HG02759 (cell line): ENCODE data around the gene TNS1.
"Not testable (repeated sequence)": the region's sequence is repeated elsewhere in the genome, so short reads cannot be mapped to it uniquely, and the experiment has no call there.

ENCODE experiments used
- ATAC-seq: cut with Tn5 transposase; IDR thresholded peaks from one replicate; pipeline ENCODE4 v1.9.1; 2021; ENCODE audit warnings: mild to moderate bottlenecking, moderate library complexity; ENCODE audit not compliant: unreplicated experiment

TNS1 gene

DNA sequence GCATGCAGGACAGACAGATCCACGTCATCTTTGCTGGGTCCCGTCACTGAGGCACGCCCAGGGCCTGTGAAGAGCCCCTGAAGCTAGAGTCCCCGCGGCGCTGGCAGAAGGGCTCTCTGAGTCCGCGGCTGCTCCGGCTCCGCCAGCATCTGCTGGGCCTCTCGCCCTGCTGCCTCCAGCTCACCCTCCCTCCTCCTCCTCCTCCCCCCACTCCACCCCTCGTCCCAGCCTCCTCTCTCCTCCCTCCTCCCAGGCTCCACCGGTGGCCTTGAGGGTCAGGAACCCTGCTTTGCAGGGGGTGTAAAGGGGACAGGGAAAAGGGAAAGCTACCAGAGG, at the start of gene TNS1:
Gene TNS1 (minus strand): TSS at position 151 of the 336 bp plus-strand sequence. CDS start 123 bp downstream, at position 28.
- ATAC-seq: no peak

- ATAC-seq: no peak
Observed at GRCh38 chr2:218051903-218052302, 49.1 kb upstream of the TNS1 start.

DNA sequence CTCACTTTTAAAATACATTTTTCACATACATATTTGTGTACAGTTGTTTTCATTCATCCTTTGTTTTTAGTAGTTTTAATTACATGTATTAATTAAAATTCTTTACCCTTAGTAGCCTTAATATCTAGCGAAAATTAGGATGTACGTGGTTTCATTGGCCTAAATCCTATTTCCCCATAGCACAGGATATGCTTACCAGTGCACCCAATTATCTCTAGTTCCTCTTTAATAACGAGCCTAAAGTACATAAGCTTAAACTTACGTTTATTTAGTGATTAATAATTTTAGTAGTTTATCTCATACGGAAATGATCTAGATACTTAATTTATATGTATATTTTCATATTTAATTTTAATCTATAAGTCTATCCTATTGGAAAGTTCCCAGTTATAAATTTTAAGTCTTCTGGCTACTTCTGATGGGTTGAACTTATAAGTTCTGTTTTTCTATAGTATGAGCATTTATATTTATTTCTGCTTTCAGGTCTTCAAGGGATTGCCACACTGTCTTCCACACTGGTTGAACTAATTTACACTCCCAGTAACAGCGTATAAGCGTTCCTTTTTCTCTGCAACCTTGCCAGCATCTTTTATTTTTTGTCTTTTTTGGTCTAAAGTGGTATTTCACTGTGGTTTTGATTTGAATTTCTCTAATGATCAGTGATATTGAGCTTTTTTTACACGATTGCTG, 44.9 kb upstream of the TNS1 start:
- ATAC-seq: no peak

- no peak for ATAC-seq
Observed at GRCh38 chr2:218046238-218046637, 43.4 kb upstream of the TNS1 start.

- not testable (repeated sequence) for ATAC-seq
Observed at GRCh38 chr2:218044599-218044998, 41.8 kb upstream of the TNS1 start.

- no peak for ATAC-seq
Observed at GRCh38 chr2:218043701-218044109, 40.9 kb upstream of the TNS1 start.

- no peak for ATAC-seq
Observed at GRCh38 chr2:218043100-218043499, 40.3 kb upstream of the TNS1 start.

GRCh38 chr2:218041302-218042168, 38.7 kb upstream of the TNS1 start:
- ATAC-seq: no peak

DNA sequence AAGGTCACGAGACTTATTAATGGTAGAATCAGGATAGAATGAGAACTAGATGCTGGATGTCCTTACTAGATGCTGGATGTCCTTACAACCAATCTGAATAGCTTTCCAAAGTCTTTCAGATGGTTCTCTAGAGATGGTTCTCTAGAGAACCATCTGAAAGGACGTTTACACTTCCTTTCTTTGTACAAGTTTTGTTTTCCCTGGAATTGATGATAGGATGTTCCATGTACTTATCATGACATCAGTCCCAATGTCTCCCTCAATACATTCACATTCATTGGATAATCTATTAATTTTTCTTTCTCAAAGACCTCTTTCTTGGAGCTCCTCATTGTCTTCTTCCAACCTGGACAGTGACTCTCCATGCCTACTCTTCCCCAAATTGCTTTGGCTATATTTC, 38.1 kb upstream of the TNS1 start:
- ATAC-seq: no peak

DNA sequence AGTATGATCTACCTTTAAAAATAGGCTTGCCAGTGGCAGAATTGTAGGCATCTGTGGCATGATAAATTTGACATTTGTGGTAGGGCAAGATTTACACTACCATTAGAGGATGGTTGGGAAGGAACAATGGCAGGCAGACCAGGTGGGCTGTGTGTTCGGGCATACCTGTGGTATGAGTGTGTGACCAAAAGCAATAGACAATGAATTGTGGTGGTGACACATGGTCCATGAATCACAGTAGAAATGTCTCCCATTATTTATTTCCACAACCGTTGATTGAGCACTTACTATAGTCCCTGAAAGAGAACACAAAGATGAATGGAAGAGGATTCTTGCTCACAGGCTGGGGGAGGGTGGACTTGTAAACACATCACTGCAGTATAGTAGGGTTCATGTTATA, 36.4 kb upstream of the TNS1 start:
- no peak for ATAC-seq

DNA sequence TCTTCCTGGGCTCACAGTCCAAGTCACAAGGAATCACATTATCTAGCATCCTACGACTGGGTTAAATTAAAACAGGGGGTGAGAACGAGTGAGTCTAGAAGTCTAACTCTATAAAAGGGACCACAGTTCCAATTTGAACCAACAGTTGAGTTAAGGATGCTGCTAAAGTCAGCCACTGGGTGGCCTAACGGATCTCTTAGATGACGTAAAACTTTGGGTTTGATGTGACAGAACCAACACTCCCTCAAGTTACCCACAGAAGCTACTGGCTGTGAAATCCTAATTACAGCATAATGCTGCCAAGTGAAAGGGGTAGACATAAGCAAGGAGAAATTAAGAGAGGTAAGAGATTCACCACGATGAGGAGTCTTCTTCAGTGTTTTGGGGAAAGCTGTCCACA, 33.6 kb upstream of the TNS1 start:
- ATAC-seq: no peak

GRCh38 chr2:218035463-218036100, 32.8 kb upstream of the TNS1 start:
- ATAC-seq: no peak

GRCh38 chr2:218034497-218035213, 31.9 kb upstream of the TNS1 start:
- peak; percentile 90 for ATAC-seq

- no peak for ATAC-seq
Observed at GRCh38 chr2:218033590-218034496, 31.0 kb upstream of the TNS1 start.

DNA sequence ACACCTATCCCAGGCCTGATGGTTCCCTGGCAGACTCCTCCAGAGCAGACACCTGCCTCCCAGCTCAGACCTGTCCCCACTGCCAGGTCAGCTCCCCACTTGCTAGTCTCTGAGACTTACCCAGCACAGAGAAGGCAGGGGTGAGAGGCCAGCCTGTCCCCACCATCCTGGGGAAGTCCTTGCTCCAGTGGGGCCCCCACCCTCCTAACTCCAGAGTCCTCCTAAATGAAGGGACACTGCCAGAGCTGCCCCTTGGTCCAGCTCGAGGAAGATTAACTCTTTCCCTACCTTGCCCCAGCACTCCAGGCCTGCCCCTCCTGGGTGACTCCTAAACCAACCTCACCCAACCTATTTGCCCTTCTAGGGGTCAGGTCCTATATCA, 30.4 kb upstream of the TNS1 start:
- ATAC-seq: no peak

DNA sequence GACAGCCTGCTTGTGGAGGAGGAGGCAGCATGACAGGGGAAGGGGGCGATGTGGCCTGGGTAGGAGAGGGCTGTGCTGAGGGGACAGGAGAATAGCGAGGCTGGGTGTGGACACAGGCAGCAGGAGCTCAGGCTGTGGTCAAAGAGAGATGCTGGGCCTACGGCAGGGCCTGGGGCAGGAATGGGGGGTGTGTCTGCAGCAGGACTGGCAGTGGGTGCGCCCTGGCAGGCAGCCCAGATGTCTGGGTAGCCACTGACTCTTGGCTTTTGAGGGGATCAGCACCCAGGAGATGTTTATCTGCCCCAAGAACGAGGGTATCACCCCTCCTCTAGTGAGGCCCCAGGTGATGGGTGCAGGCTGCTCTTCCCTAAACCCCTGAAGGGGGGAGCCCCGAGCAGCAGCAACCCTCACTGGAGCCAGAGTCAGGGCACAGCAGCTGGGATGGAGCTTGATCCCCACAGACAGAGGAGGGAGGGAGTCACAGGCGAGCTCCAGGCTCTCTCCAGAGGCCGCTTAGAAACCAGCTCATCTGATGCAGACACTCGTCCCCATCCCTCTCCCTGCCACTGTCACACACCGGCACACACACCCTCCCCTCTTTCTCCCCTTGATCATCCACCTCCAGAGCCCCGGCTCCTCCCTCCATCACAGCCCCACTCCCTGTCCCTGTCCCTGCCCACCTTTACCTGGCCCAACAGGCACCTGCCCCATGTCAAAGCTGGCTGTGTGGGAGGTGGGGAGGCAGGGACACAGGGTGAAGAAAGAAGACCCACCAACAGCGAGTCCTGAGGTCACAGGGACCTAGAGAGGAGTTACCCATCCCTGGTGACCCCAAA, 29.8 kb upstream of the TNS1 start:
- no peak for ATAC-seq

- no peak for ATAC-seq
Observed at GRCh38 chr2:218031771-218032257, 29.0 kb upstream of the TNS1 start.

- ATAC-seq: no peak
Observed at GRCh38 chr2:218031261-218031660, 28.5 kb upstream of the TNS1 start.
